H1 (cell line): ENCODE measurements around the gene ZFR. TPM values are rescaled to one million over a fixed set of nuclear protein-coding genes. Genes with fewer than 3 reads are reported as not detected.

Experiments used
- CTCF ChIA-PET: fragments of 300-600 bp; sonication (Branson Sonifier 250); formaldehyde crosslinking; loops from one replicate; lab custom pipeline; 2021; ENCODE audit not compliant: partially characterized antibody; lab: Charles Lee
- POLR2A ChIA-PET: fragments of 300-600 bp; sonication (Branson Sonifier 250); formaldehyde crosslinking; loops from one replicate; lab custom pipeline; 2021; ENCODE audit warnings: inconsistent platforms; ENCODE audit not compliant: partially characterized antibody; lab: Charles Lee
- DNase-seq, 2 experiments: peaks; one replicate each; pipeline versions ENCODE4 v3.0.0 to v3.0.0-alpha.2; 2010 to 2022; ENCODE audit warnings: low spot score in 2 of 2, low read depth in 1 of 2, mixed read lengths in 1 of 2
- FAIRE-seq: peaks from 2 replicates; lab custom pipeline; 2011; peaks lifted over from hg19 to GRCh38; lab: Jason Lieb, UNC
- H2AFZ ChIP-seq: 2 replicates; pipeline ENCODE4 v1.8.1; 2012; ENCODE audit warnings: low read length, inconsistent platforms
- H2AK5ac ChIP-seq: 2 replicates; pipeline ENCODE4 v1.6.1; 2013; ENCODE audit warnings: low read depth, low read length
- H2BK120ac ChIP-seq: replicated peaks from 2 replicates; pipeline ENCODE3; 2013; ENCODE audit warnings: low read depth, low read length, inconsistent platforms
- H2BK12ac ChIP-seq: 2 replicates; pipeline ENCODE4 v1.6.1; 2013; ENCODE audit warnings: low read depth, low read length
- H2BK15ac ChIP-seq: 2 replicates; pipeline ENCODE4 v1.6.1; 2013; ENCODE audit warnings: low read length
- H2BK20ac ChIP-seq: 2 replicates; pipeline ENCODE4 v1.6.1; 2013; ENCODE audit warnings: low read length
- H2BK5ac ChIP-seq: 2 replicates; pipeline ENCODE4 v1.6.1; 2013; ENCODE audit warnings: low read depth, low read length
- H3K14ac ChIP-seq: 2 replicates; pipeline ENCODE4 v1.6.1; 2013; ENCODE audit warnings: inconsistent platforms; ENCODE audit not compliant: insufficient read length
- H3K18ac ChIP-seq: 2 replicates; pipeline ENCODE4 v1.6.1; 2013; ENCODE audit warnings: low read length; ENCODE audit errors: extremely low read depth
- H3K23ac ChIP-seq: 2 replicates; pipeline ENCODE4 v1.6.1; 2013; ENCODE audit warnings: inconsistent platforms; ENCODE audit not compliant: insufficient read length
- H3K23me2 ChIP-seq: 2 replicates; pipeline ENCODE4 v1.6.1; 2013; ENCODE audit warnings: low read depth, low read length
- H3K27ac ChIP-seq: 2 replicates; pipeline ENCODE4 v1.6.1; 2011; ENCODE audit warnings: low read depth, low read length, inconsistent platforms
- H3K27me3 ChIP-seq, 4 experiments: replicated peaks in 1 of 4; 1 replicate in 1 of 4; 2 replicates in 3 of 4; pipeline versions ENCODE4 v1.6.1 to v1.8.1; 2011 to 2013; ENCODE audit warnings: low read length in 3 of 4, mild to moderate bottlenecking in 3 of 4, inconsistent platforms in 2 of 4, mixed read lengths in 2 of 4, moderate library complexity in 1 of 4; ENCODE audit not compliant: control insufficient read depth in 3 of 4, insufficient read depth in 3 of 4; ENCODE audit errors: extremely low read depth in 1 of 4
- H3K36me3 ChIP-seq, 4 experiments: 2 replicates each; pipeline versions ENCODE4 v1.6.1 to v1.8.1; 2011 to 2013; ENCODE audit warnings: mild to moderate bottlenecking in 4 of 4, low read length in 3 of 4, moderate library complexity in 2 of 4, control low read depth in 1 of 4, inconsistent platforms in 1 of 4; ENCODE audit not compliant: insufficient read depth in 4 of 4, control insufficient read depth in 2 of 4
- H3K4ac ChIP-seq: replicated peaks from 2 replicates; pipeline ENCODE3; 2013; ENCODE audit warnings: low read length, low read depth, mixed read lengths, inconsistent platforms; ENCODE audit not compliant: insufficient read length
- H3K4me1 ChIP-seq, 4 experiments: replicated peaks in 1 of 4; 1 replicate in 1 of 4; 2 replicates in 3 of 4; pipeline versions ENCODE4 v1.6.1 to v1.8.1; 2011 to 2013; ENCODE audit warnings: low read length in 3 of 4, inconsistent platforms in 2 of 4, mixed read lengths in 1 of 4; ENCODE audit not compliant: insufficient read depth in 4 of 4, control insufficient read depth in 3 of 4
- H3K4me2 ChIP-seq, 2 experiments: 2 replicates each; pipeline versions ENCODE4 v1.6.1 to v1.8.1; 2011 to 2013; ENCODE audit warnings: low read depth in 2 of 2, low read length in 2 of 2, control low read depth in 1 of 2, inconsistent platforms in 1 of 2, mild to moderate bottlenecking in 1 of 2; ENCODE audit not compliant: insufficient read depth in 1 of 2
- H3K4me3 ChIP-seq, 4 experiments: fragments of 200-600, 300-600 bp in 1 of 4; sonication (generic), shearing (Covaris generic), sonication (Bioruptor Twin) in 1 of 4; 2 replicates each; pipeline versions ENCODE4 v1.5.1 to v1.8.1; 2011 to 2016; ENCODE audit warnings: low read length in 4 of 4, low read depth in 3 of 4, control low read depth in 2 of 4, inconsistent platforms in 2 of 4, mild to moderate bottlenecking in 2 of 4, mixed read lengths in 1 of 4, moderate library complexity in 1 of 4; ENCODE audit not compliant: insufficient read depth in 2 of 4; ENCODE audit errors: extremely low read depth in 1 of 4
- H3K56ac ChIP-seq: replicated peaks from 2 replicates; pipeline ENCODE3; 2013; ENCODE audit warnings: low read depth, mild to moderate bottlenecking, mixed read lengths, low read length, inconsistent platforms; ENCODE audit not compliant: insufficient read length
- H3K79me1 ChIP-seq: 2 replicates; pipeline ENCODE4 v1.6.1; 2013; ENCODE audit warnings: low read depth, low read length, control low read depth
- H3K79me2 ChIP-seq, 2 experiments: 2 replicates each; pipeline versions ENCODE4 v1.6.1 to v1.8.1; 2012 to 2013; ENCODE audit warnings: low read length in 2 of 2, mild to moderate bottlenecking in 2 of 2, inconsistent platforms in 1 of 2; ENCODE audit not compliant: insufficient read depth in 2 of 2, control insufficient read depth in 1 of 2
- H3K9ac ChIP-seq, 4 experiments: replicated peaks in 1 of 4; 1 replicate in 1 of 4; 2 replicates in 3 of 4; pipeline versions ENCODE4 v1.6.1 to v1.8.1; 2011 to 2013; ENCODE audit warnings: low read depth in 3 of 4, low read length in 3 of 4, control low read depth in 2 of 4, mild to moderate bottlenecking in 2 of 4, moderate library complexity in 2 of 4, inconsistent platforms in 1 of 4; ENCODE audit errors: extremely low read depth in 1 of 4
- H3K9me3 ChIP-seq, 2 experiments: 2 replicates each; pipeline versions ENCODE4 v1.6.1 to v1.8.1; 2012 to 2013; ENCODE audit warnings: mild to moderate bottlenecking in 2 of 2, moderate library complexity in 2 of 2, control low read depth in 1 of 2, inconsistent platforms in 1 of 2, low read depth in 1 of 2, low read length in 1 of 2, mixed read lengths in 1 of 2; ENCODE audit not compliant: insufficient read depth in 2 of 2
- H4K20me1 ChIP-seq, 2 experiments: replicated peaks in 1 of 2; 2 replicates each; pipeline versions ENCODE3 to v1.8.1; 2011 to 2013; ENCODE audit warnings: inconsistent platforms in 2 of 2, low read length in 2 of 2, mild to moderate bottlenecking in 1 of 2; ENCODE audit not compliant: insufficient read depth in 2 of 2, control insufficient read depth in 1 of 2
- H4K5ac ChIP-seq: 2 replicates; pipeline ENCODE4 v1.6.1; 2013; ENCODE audit warnings: low read length, low read depth, mixed read lengths, inconsistent platforms; ENCODE audit not compliant: insufficient read length
- H4K8ac ChIP-seq: 2 replicates; pipeline ENCODE4 v1.8.0; 2013; ENCODE audit warnings: mild to moderate bottlenecking, moderate library complexity, low read length, inconsistent platforms; ENCODE audit not compliant: insufficient read depth; ENCODE audit errors: extremely low read depth
- H4K91ac ChIP-seq: replicated peaks from 2 replicates; pipeline ENCODE3; 2013; ENCODE audit warnings: low read length, mixed read lengths, inconsistent platforms; ENCODE audit not compliant: insufficient read length
- ASH2L ChIP-seq: fragments of 200-600, 300-600 bp; sonication (generic); IDR thresholded peaks from one replicate; pipeline ENCODE4 v1.7.1; 2017; ENCODE audit warnings: low read length
- EP300 ChIP-seq, 2 experiments: IDR thresholded peaks; 1 replicate in 1 of 2; 2 replicates in 1 of 2; pipeline ENCODE4 v1.6.1; 2011 to 2012; ENCODE audit warnings: low read depth in 2 of 2, low read length in 2 of 2, mild to moderate bottlenecking in 2 of 2, borderline replicate concordance in 1 of 2, inconsistent platforms in 1 of 2, moderate library complexity in 1 of 2
- EZH2 ChIP-seq: fragments of 200-600 bp; sonication (generic); IDR thresholded peaks from 2 replicates; pipeline ENCODE4 v1.7.1; 2012; ENCODE audit warnings: low read depth, mild to moderate bottlenecking, moderate library complexity, low read length, inconsistent platforms; ENCODE audit not compliant: severe bottlenecking
- RBBP5 ChIP-seq: IDR thresholded peaks from 2 replicates; pipeline ENCODE4 v1.7.1; 2012; ENCODE audit warnings: low read depth, mild to moderate bottlenecking, inconsistent platforms, low read length, moderate library complexity, borderline replicate concordance
- SP4 ChIP-seq: IDR thresholded peaks from 2 replicates; pipeline ENCODE4 v1.6.1; 2012; ENCODE audit warnings: low read length, inconsistent platforms
- whole genome bisulfite sequencing, 2 experiments: shearing (Covaris generic) in 1 of 2; methylation state at CpG; one replicate each; pipeline versions ENCODE4 v1.1.6 to v1.1.7; 2013 to 2015; ENCODE audit warnings: low lambda C conversion rate in 2 of 2, mixed read lengths in 2 of 2, inconsistent platforms in 1 of 2, low coverage in 1 of 2, missing lambda C conversion rate in 1 of 2; ENCODE audit not compliant: insufficient replicate concordance in 2 of 2, insufficient coverage in 1 of 2, insufficient read length in 1 of 2; ENCODE audit errors: extremely low coverage in 1 of 2, missing lambda C conversion rate in 1 of 2; 5-methylcytosine and 5-hydroxymethylcytosine counted together
- polyA plus RNA-seq, 7 experiments: library from polyadenylated mRNA; depleted of rRNA in 3 of 7; stranded (reverse) in 5 of 7; unstranded in 2 of 7; fragments of >200 nt in 5 of 7; fragments of 200-250 nt in 2 of 7; gene quantifications; 1 replicate in 5 of 7; 2 replicates in 1 of 7; 4 replicates in 1 of 7; pipeline versions ENCODE4 v1.2.1 to v1.2.3, GENCODE V29; 2011 to 2013; ENCODE audit warnings: missing spikeins in 2 of 7, mixed read lengths in 2 of 7
- total RNA-seq: library from RNA; stranded (reverse); fragmentation: NEBNext Ultra II Directional; extraction: Animal tissue kit (Norgen Biotek cat#: 25700); gene quantifications from 2 replicates; pipeline ENCODE4 v1.2.1, GENCODE V29; 2021

ZFR gene
- total and polyA plus RNA-seq, 2 of the 8 experiments (the other 6 are each of a cell fraction or from before 2014, with no cell fraction given) = 68.8 to 92.7 TPM

- Histone ChIP-seq H4K5ac (no peak overlapping the region), H2BK12ac (no peak overlapping the region), H4K91ac (no peak overlapping the region), H2BK5ac (no peak overlapping the region), H3K4me3 (no peak overlapping the region), H3K79me2 (peaks cover 3 to 95% of the 10 kb centered on the region in 2 experiments), H3K18ac (no peak overlapping the region), H2BK15ac (no peak overlapping the region), H4K20me1 (peaks cover 8 to 16% of the 10 kb centered on the region in 2 experiments), H3K14ac (no peak overlapping the region), H3K4me1 (no peaks in the 10 kb centered on the region), H3K23me2 (no peaks in the 10 kb centered on the region), H3K9me3 (peaks cover 0 to 1% of the 10 kb centered on the region in 2 experiments; a peak in 1 of 4 replicates), H3K36me3 (peaks cover 0 to 8% (median 0%) of the 10 kb centered on the region in 4 experiments; a peak in 2 of 8 replicates), H3K79me1 (no peaks in the 10 kb centered on the region; the same call in 1 of the 2 replicates), H2BK20ac (no peak overlapping the region), H4K8ac (no peak overlapping the region), H3K27me3 (no peaks in the 10 kb centered on the region), H2BK120ac (no peak overlapping the region), H3K4ac (no peak overlapping the region), H2AFZ (no peak overlapping the region), H3K4me2 (no peak overlapping the region), H3K56ac (no peak overlapping the region), H3K9ac (no peak overlapping the region), H2AK5ac (no peak overlapping the region), H3K27ac (no peak overlapping the region), H3K23ac (no peak overlapping the region)
- FAIRE-seq (no peak), DNase-seq (no peak)
- ChIA-PET POLR2A (no interaction called here), CTCF (interaction anchor here (1.1 to 1.5 kb wide), 3 partner anchors 8 to 158 kb away, joined by 3 to 4 read pairs (median 4); no protein-coding TSS in a partner anchor)
- TF ChIP-seq EP300 (IDR thresholded peaks at IDR 0.05; ENCODE audit: borderline replicate concordance in 1 of 2, low read depth in 2 of 2, low read length in 2 of 2) (no peak), RBBP5 (no peak), EZH2 (no peak), SP4 (no peak), ASH2L (no peak)
- 90% methylated on average over 3 of the region's 3 CpGs; no CpG with 5 or more reads in 1 of the 2 experiments for WGBS, 2 experiments
These were observed 11.9 kb downstream of the ZFR start for GRCh38 chr5:32432633-32433032.
